DOHH2 (cell line): ENCODE results near the gene SLMAP.
"Not testable (repeated sequence)": the region's sequence is repeated elsewhere in the genome, so short reads cannot be mapped to it uniquely, and the experiment has no call there.

Source experiments
- H3F3A ChIP-seq: fragments of 200-600 bp; sonication (generic), shearing (Covaris generic); 2 replicates; pipeline ENCODE4 v1.6.0; 2016; ENCODE audit warnings: antibody characterized with exemption, mild to moderate bottlenecking; ENCODE audit not compliant: control insufficient read depth, insufficient read depth
- H3K27ac ChIP-seq: fragments of 200-600 bp; sonication (generic); 2 replicates; pipeline ENCODE4 v1.5.1; 2014; ENCODE audit warnings: low read depth, mild to moderate bottlenecking, low read length, moderate library complexity
- H3K27me3 ChIP-seq: fragments of 200-600 bp; sonication (generic); 2 replicates; pipeline ENCODE4 v1.6.1; 2014; ENCODE audit warnings: mild to moderate bottlenecking, low read length, mixed read lengths; ENCODE audit not compliant: control insufficient read depth
- H3K36me3 ChIP-seq: fragments of 200-600 bp; sonication (generic); 2 replicates; pipeline ENCODE4 v1.6.1; 2014; ENCODE audit warnings: mild to moderate bottlenecking, low read length, moderate library complexity, mixed read lengths; ENCODE audit not compliant: control insufficient read depth
- H3K4me1 ChIP-seq: fragments of 200-600 bp; sonication (generic); 2 replicates; pipeline ENCODE4 v1.6.1; 2014; ENCODE audit warnings: mild to moderate bottlenecking, low read length, mixed read lengths; ENCODE audit not compliant: control insufficient read depth
- H3K4me2 ChIP-seq: fragments of 200-600 bp; sonication (generic); 2 replicates; pipeline ENCODE4 v1.6.0; 2014; ENCODE audit warnings: mild to moderate bottlenecking, low read length, moderate library complexity
- H3K4me3 ChIP-seq: fragments of 200-600 bp; sonication (generic); 2 replicates; pipeline ENCODE4 v1.5.1; 2014; ENCODE audit warnings: mild to moderate bottlenecking, low read length, mixed read lengths
- H3K79me2 ChIP-seq: fragments of 200-600 bp; sonication (generic); 2 replicates; pipeline ENCODE4 v1.6.1; 2014; ENCODE audit warnings: mild to moderate bottlenecking, low read length, mixed read lengths; ENCODE audit not compliant: control insufficient read depth
- H3K9me2 ChIP-seq: fragments of 200-600 bp; sonication (generic); replicated peaks from 2 replicates; pipeline ENCODE4 v1.6.1; 2014; ENCODE audit warnings: mild to moderate bottlenecking, low read length, mixed read lengths; ENCODE audit not compliant: control insufficient read depth
- H3K9me3 ChIP-seq: fragments of 200-600 bp; sonication (generic); 2 replicates; pipeline ENCODE4 v1.6.1; 2014; ENCODE audit warnings: antibody characterized with exemption, low read length, mixed read lengths; ENCODE audit not compliant: control insufficient read depth, insufficient read depth
- H4K20me1 ChIP-seq: fragments of 200-600 bp; sonication (generic); 2 replicates; pipeline ENCODE4 v1.6.0; 2014; ENCODE audit warnings: low read depth, mild to moderate bottlenecking, antibody characterized with exemption, low read length, moderate library complexity; ENCODE audit not compliant: control insufficient read depth, insufficient read depth
- EZH2phosphoT487 ChIP-seq: fragments of 200-600 bp; sonication (generic); IDR thresholded peaks from 2 replicates; pipeline ENCODE4 v1.6.1; 2017; ENCODE audit warnings: borderline replicate concordance, mild to moderate bottlenecking, antibody characterized with exemption, low read length, moderate library complexity, mixed read lengths
- TF ChIP-seq, protein P1 (sequence below): fragments of 200-600 bp; sonication (generic); IDR thresholded peaks from one replicate; pipeline ENCODE4 v1.5.1; 2014; ENCODE audit warnings: antibody characterized with exemption, mild to moderate bottlenecking, low read depth, low read length; ENCODE audit not compliant: poor library complexity, severe bottlenecking

SLMAP gene

GRCh38 chr3:57803647-57804081, 47.6 kb downstream of the SLMAP start:
- no peaks in the 10 kb centered on the region for H3K27me3 ChIP-seq
- no peaks in the 10 kb centered on the region for H3K9me3 ChIP-seq
- TF ChIP-seq, protein P1, sequence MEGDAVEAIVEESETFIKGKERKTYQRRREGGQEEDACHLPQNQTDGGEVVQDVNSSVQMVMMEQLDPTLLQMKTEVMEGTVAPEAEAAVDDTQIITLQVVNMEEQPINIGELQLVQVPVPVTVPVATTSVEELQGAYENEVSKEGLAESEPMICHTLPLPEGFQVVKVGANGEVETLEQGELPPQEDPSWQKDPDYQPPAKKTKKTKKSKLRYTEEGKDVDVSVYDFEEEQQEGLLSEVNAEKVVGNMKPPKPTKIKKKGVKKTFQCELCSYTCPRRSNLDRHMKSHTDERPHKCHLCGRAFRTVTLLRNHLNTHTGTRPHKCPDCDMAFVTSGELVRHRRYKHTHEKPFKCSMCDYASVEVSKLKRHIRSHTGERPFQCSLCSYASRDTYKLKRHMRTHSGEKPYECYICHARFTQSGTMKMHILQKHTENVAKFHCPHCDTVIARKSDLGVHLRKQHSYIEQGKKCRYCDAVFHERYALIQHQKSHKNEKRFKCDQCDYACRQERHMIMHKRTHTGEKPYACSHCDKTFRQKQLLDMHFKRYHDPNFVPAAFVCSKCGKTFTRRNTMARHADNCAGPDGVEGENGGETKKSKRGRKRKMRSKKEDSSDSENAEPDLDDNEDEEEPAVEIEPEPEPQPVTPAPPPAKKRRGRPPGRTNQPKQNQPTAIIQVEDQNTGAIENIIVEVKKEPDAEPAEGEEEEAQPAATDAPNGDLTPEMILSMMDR = no peak
- no peak for TF ChIP-seq EZH2phosphoT487
- H4K20me1 ChIP-seq = no peaks in the 10 kb centered on the region
- peaks cover 78% of the 10 kb centered on the region for H3K79me2 ChIP-seq
- H3K36me3 ChIP-seq = no peaks in the 10 kb centered on the region
- H3K4me3 ChIP-seq = no peak overlapping the region
- no peak overlapping the region for H3K27ac ChIP-seq
- no peak overlapping the region for H3K4me2 ChIP-seq
- peaks cover 5% of the 10 kb centered on the region; the same call in 1 of the 2 replicates for H3K4me1 ChIP-seq
- H3K9me2 ChIP-seq = no peaks in the 10 kb centered on the region
- H3F3A ChIP-seq = no peaks in the 10 kb centered on the region

DNA sequence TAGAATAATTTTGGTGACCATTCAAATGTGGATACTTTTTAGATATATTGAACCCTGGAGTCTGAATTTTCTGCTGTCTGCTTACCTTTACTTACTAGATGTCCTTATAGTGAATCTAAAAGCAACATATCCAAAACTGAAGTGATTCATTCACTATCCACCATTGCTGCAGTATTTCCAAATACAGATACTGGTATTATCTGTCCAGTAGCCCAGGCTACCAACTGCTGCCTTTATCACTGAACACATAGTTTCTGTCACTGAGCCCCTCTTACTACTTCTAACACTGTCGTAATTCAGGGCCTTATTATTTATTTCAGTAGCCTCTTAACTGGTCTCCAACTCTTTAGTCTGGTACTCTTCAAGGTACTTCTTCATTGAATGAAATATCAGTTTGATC, 49.2 kb downstream of the SLMAP start:
- Histone ChIP-seq H3K4me2 (no peak overlapping the region), H3K27ac (no peak overlapping the region)

DNA sequence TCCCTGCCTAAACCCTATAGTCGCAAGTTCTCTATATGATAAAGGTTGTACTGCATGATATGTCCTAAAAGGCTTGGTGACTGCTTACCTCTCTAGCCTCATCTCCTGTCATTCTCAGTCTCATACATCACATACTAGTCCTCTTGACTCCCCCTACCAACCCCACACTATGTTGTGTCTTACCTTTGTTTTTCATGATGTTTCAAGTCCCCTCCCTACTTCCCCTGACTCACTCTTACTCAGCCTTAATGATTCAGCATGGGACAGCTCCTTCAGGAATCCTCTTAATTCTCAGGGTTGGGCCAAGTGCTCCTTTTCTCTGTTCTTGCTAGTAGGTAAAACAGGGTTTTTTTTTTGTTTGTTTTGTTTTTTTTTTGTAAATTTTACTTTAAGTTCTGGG, 49.6 kb downstream of the SLMAP start:
- no peak overlapping the region for H3K27ac ChIP-seq
- no peak for TF ChIP-seq EZH2phosphoT487
- TF ChIP-seq, protein P1 = no peak
- no peaks in the 10 kb centered on the region for H3K36me3 ChIP-seq
- H3K4me1 ChIP-seq = peaks cover 5% of the 10 kb centered on the region; the same call in 1 of the 2 replicates
- H3K27me3 ChIP-seq = no peaks in the 10 kb centered on the region
- no peaks in the 10 kb centered on the region for H3K9me3 ChIP-seq
- peaks cover 83% of the 10 kb centered on the region for H3K79me2 ChIP-seq
- no peaks in the 10 kb centered on the region for H3F3A ChIP-seq
- no peak overlapping the region for H3K4me2 ChIP-seq
- no peaks in the 10 kb centered on the region for H4K20me1 ChIP-seq
- H3K4me3 ChIP-seq = no peak overlapping the region
- H3K9me2 ChIP-seq = no peaks in the 10 kb centered on the region

More for the DNA sequence above, 49.2 kb downstream of the SLMAP start:
- H3K4me3 ChIP-seq = no peak overlapping the region
- H3K9me2 ChIP-seq = no peaks in the 10 kb centered on the region
- H3K4me1 ChIP-seq = peaks cover 5% of the 10 kb centered on the region; the same call in 1 of the 2 replicates
- TF ChIP-seq EZH2phosphoT487 = no peak
- TF ChIP-seq, protein P1 = no peak
- no peaks in the 10 kb centered on the region for H3F3A ChIP-seq
- no peaks in the 10 kb centered on the region for H3K27me3 ChIP-seq
- no peaks in the 10 kb centered on the region for H4K20me1 ChIP-seq
- no peaks in the 10 kb centered on the region for H3K36me3 ChIP-seq
- H3K79me2 ChIP-seq = peaks cover 83% of the 10 kb centered on the region
- no peaks in the 10 kb centered on the region for H3K9me3 ChIP-seq

DNA sequence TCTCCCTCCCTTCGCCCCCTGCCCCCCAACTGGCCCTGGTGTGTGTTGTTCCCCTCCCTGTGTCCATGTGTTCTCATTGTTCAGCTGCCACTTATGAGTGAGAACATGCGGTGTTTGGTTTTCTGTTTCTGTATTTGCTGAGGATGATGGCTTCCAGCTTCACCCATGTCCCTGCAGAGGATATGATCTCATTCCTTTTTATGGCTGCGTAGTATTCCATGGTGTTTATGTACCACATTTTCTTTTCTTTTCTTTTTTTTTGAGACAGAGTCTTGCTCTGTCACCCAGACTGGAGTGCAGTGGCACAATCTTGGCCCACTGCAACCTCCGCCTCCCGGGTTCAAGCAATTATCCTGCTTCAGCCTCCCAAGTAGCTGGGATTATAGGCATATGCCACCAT, 50.1 kb downstream of the SLMAP start:
- H3K4me2 ChIP-seq, H3K27me3 ChIP-seq, H3K9me3 ChIP-seq, H3K9me2 ChIP-seq, H3K36me3 ChIP-seq, H4K20me1 ChIP-seq, H3F3A ChIP-seq, H3K4me3 ChIP-seq, H3K27ac ChIP-seq, H3K4me1 ChIP-seq: not testable (repeated sequence)
- peaks cover 80% of the 10 kb centered on the region for H3K79me2 ChIP-seq
